AG04449 (cell line): Measurements from ENCODE around the gene GALM.
"Not testable (repeated sequence)": the region's sequence is repeated elsewhere in the genome, so short reads cannot be mapped to it uniquely, and the experiment has no call there.

ENCODE experiments used
- CTCF ChIA-PET: fragments of 350-600 bp; formaldehyde crosslinking; extraction: SDS; loops from one replicate; lab custom pipeline; 2021; ENCODE audit warnings: antibody characterized with exemption; lab: Yijun Ruan, JAX
- POLR2A ChIA-PET: fragments of 400-600, 350-600 bp; formaldehyde crosslinking; extraction: SDS; loops from one replicate; lab custom pipeline; 2020; ENCODE audit warnings: antibody characterized with exemption, inconsistent platforms; lab: Yijun Ruan, JAX
- DNase-seq: peaks from one replicate; pipeline ENCODE4 v3.0.0-alpha.2; 2010; ENCODE audit warnings: low read depth, low spot score
- H3K4me3 ChIP-seq: 2 replicates; pipeline ENCODE4 v1.5.1; 2011; ENCODE audit warnings: low read depth, mild to moderate bottlenecking, control low read depth, low read length
- CTCF ChIP-seq: IDR thresholded peaks from one replicate; pipeline ENCODE4 v1.5.1; 2011; ENCODE audit warnings: mild to moderate bottlenecking, moderate library complexity, low read length, control low read depth, inconsistent platforms; ENCODE audit not compliant: insufficient read depth; ENCODE audit errors: missing control alignments

Gene GALM

GRCh38 chr2:38702413-38702812, 36.5 kb downstream of the GALM start:
- no peak overlapping the region for H3K4me3 ChIP-seq
- DNase-seq, result peak; percentile 81
- POLR2A ChIA-PET, result interaction anchor here (0.6 to 3.6 kb wide), 4 partner anchors 12 to 100 kb away, joined by 3 to 18 read pairs (median 6); partner anchors contain the start of genes HNRNPLL and SRSF7
- TF ChIP-seq CTCF, result no peak
- CTCF ChIA-PET, result interaction anchor here (1.3 to 2.7 kb wide), 2 partner anchors 99 to 121 kb away, joined by 3 to 14 read pairs; partner anchors contain the start of gene HNRNPLL

GRCh38 chr2:38703336-38703735, 37.4 kb downstream of the GALM start:
- not testable (repeated sequence) for DNase-seq, H3K4me3 ChIP-seq
- CTCF ChIA-PET, result interaction anchor here (0.9 to 2.7 kb wide), 3 partner anchors 99 to 122 kb away, joined by 3 to 14 read pairs (median 3); partner anchors contain the start of gene HNRNPLL
- POLR2A ChIA-PET, result interaction anchor here (1.3 to 3.6 kb wide), 3 partner anchors 13 to 101 kb away, joined by 3 to 18 read pairs (median 9); partner anchors contain the start of genes HNRNPLL and SRSF7

GRCh38 chr2:38704664-38705063, 38.8 kb downstream of the GALM start:
- CTCF ChIA-PET, result interaction anchor here (1.0 to 2.7 kb wide), 3 partner anchors 9 to 125 kb away, joined by 3 to 14 read pairs (median 3); no protein-coding TSS in a partner anchor

GRCh38 chr2:38706846-38707345, 41.0 kb downstream of the GALM start:
- ChIA-PET CTCF (interaction anchor here (0.7 kb wide), 1 partner anchor 171 kb away, joined by 3 read pairs; no protein-coding TSS in a partner anchor), POLR2A (interaction anchor here (0.7 to 0.9 kb wide), 2 partner anchors 40 to 104 kb away, joined by 3 read pairs; partner anchors contain the start of gene HNRNPLL)
- no peak overlapping the region for H3K4me3 ChIP-seq
- no peak for TF ChIP-seq CTCF
- no peak for DNase-seq

More at GRCh38 chr2:38704664-38705063, 38.8 kb downstream of the GALM start:
- no peak for DNase-seq
- no peak overlapping the region for H3K4me3 ChIP-seq
- no peak for TF ChIP-seq CTCF
- POLR2A ChIA-PET, result interaction anchor here (3.6 kb wide), 1 partner anchor 47 kb away, joined by 18 read pairs; the partner anchor contains the start of gene SRSF7

GRCh38 chr2:38708491-38708890, 42.6 kb downstream of the GALM start:
- POLR2A ChIA-PET, DNase-seq, H3K4me3 ChIP-seq: not testable (repeated sequence)
- CTCF ChIA-PET, result interaction anchor here (0.8 to 2.0 kb wide), 2 partner anchors 104 to 127 kb away, joined by 3 to 8 read pairs; no protein-coding TSS in a partner anchor

- DNase-seq, result no peak
- ChIA-PET POLR2A (no interaction called here), CTCF (interaction anchor here (0.8 to 2.0 kb wide), 2 partner anchors 104 to 128 kb away, joined by 3 to 8 read pairs; no protein-coding TSS in a partner anchor)
- TF ChIP-seq CTCF, result no peak
- no peak overlapping the region for H3K4me3 ChIP-seq
Observed at GRCh38 chr2:38708900-38709566, 43.1 kb downstream of the GALM start.
